H1 (cell line): ENCODE results near the gene TXNDC15. TPM values are rescaled to one million over a fixed set of nuclear protein-coding genes. Genes with fewer than 3 reads are reported as not detected.

Source experiments
- CTCF ChIA-PET: fragments of 300-600 bp; sonication (Branson Sonifier 250); formaldehyde crosslinking; loops from one replicate; lab custom pipeline; 2021; ENCODE audit not compliant: partially characterized antibody; lab: Charles Lee
- POLR2A ChIA-PET: fragments of 300-600 bp; sonication (Branson Sonifier 250); formaldehyde crosslinking; loops from one replicate; lab custom pipeline; 2021; ENCODE audit warnings: inconsistent platforms; ENCODE audit not compliant: partially characterized antibody; lab: Charles Lee
- DNase-seq, 2 experiments: peaks; one replicate each; pipeline versions ENCODE4 v3.0.0 to v3.0.0-alpha.2; 2010 to 2022; ENCODE audit warnings: low spot score in 2 of 2, low read depth in 1 of 2, mixed read lengths in 1 of 2
- FAIRE-seq: peaks from 2 replicates; lab custom pipeline; 2011; peaks lifted over from hg19 to GRCh38; lab: Jason Lieb, UNC
- H2AFZ ChIP-seq: 2 replicates; pipeline ENCODE4 v1.8.1; 2012; ENCODE audit warnings: low read length, inconsistent platforms
- H2AK5ac ChIP-seq: 2 replicates; pipeline ENCODE4 v1.6.1; 2013; ENCODE audit warnings: low read depth, low read length
- H2BK120ac ChIP-seq: replicated peaks from 2 replicates; pipeline ENCODE3; 2013; ENCODE audit warnings: low read depth, low read length, inconsistent platforms
- H2BK12ac ChIP-seq: 2 replicates; pipeline ENCODE4 v1.6.1; 2013; ENCODE audit warnings: low read depth, low read length
- H2BK15ac ChIP-seq: 2 replicates; pipeline ENCODE4 v1.6.1; 2013; ENCODE audit warnings: low read length
- H2BK20ac ChIP-seq: 2 replicates; pipeline ENCODE4 v1.6.1; 2013; ENCODE audit warnings: low read length
- H2BK5ac ChIP-seq: 2 replicates; pipeline ENCODE4 v1.6.1; 2013; ENCODE audit warnings: low read depth, low read length
- H3K14ac ChIP-seq: 2 replicates; pipeline ENCODE4 v1.6.1; 2013; ENCODE audit warnings: inconsistent platforms; ENCODE audit not compliant: insufficient read length
- H3K18ac ChIP-seq: 2 replicates; pipeline ENCODE4 v1.6.1; 2013; ENCODE audit warnings: low read length; ENCODE audit errors: extremely low read depth
- H3K23ac ChIP-seq: 2 replicates; pipeline ENCODE4 v1.6.1; 2013; ENCODE audit warnings: inconsistent platforms; ENCODE audit not compliant: insufficient read length
- H3K23me2 ChIP-seq: 2 replicates; pipeline ENCODE4 v1.6.1; 2013; ENCODE audit warnings: low read depth, low read length
- H3K27ac ChIP-seq: 2 replicates; pipeline ENCODE4 v1.6.1; 2011; ENCODE audit warnings: low read depth, low read length, inconsistent platforms
- H3K27me3 ChIP-seq, 4 experiments: replicated peaks in 1 of 4; 1 replicate in 1 of 4; 2 replicates in 3 of 4; pipeline versions ENCODE4 v1.6.1 to v1.8.1; 2011 to 2013; ENCODE audit warnings: low read length in 3 of 4, mild to moderate bottlenecking in 3 of 4, inconsistent platforms in 2 of 4, mixed read lengths in 2 of 4, moderate library complexity in 1 of 4; ENCODE audit not compliant: control insufficient read depth in 3 of 4, insufficient read depth in 3 of 4; ENCODE audit errors: extremely low read depth in 1 of 4
- H3K36me3 ChIP-seq, 4 experiments: 2 replicates each; pipeline versions ENCODE4 v1.6.1 to v1.8.1; 2011 to 2013; ENCODE audit warnings: mild to moderate bottlenecking in 4 of 4, low read length in 3 of 4, moderate library complexity in 2 of 4, control low read depth in 1 of 4, inconsistent platforms in 1 of 4; ENCODE audit not compliant: insufficient read depth in 4 of 4, control insufficient read depth in 2 of 4
- H3K4ac ChIP-seq: replicated peaks from 2 replicates; pipeline ENCODE3; 2013; ENCODE audit warnings: low read length, low read depth, mixed read lengths, inconsistent platforms; ENCODE audit not compliant: insufficient read length
- H3K4me1 ChIP-seq, 4 experiments: replicated peaks in 1 of 4; 1 replicate in 1 of 4; 2 replicates in 3 of 4; pipeline versions ENCODE4 v1.6.1 to v1.8.1; 2011 to 2013; ENCODE audit warnings: low read length in 3 of 4, inconsistent platforms in 2 of 4, mixed read lengths in 1 of 4; ENCODE audit not compliant: insufficient read depth in 4 of 4, control insufficient read depth in 3 of 4
- H3K4me2 ChIP-seq, 2 experiments: 2 replicates each; pipeline versions ENCODE4 v1.6.1 to v1.8.1; 2011 to 2013; ENCODE audit warnings: low read depth in 2 of 2, low read length in 2 of 2, control low read depth in 1 of 2, inconsistent platforms in 1 of 2, mild to moderate bottlenecking in 1 of 2; ENCODE audit not compliant: insufficient read depth in 1 of 2
- H3K4me3 ChIP-seq, 4 experiments: fragments of 200-600, 300-600 bp in 1 of 4; sonication (generic), shearing (Covaris generic), sonication (Bioruptor Twin) in 1 of 4; 2 replicates each; pipeline versions ENCODE4 v1.5.1 to v1.8.1; 2011 to 2016; ENCODE audit warnings: low read length in 4 of 4, low read depth in 3 of 4, control low read depth in 2 of 4, inconsistent platforms in 2 of 4, mild to moderate bottlenecking in 2 of 4, mixed read lengths in 1 of 4, moderate library complexity in 1 of 4; ENCODE audit not compliant: insufficient read depth in 2 of 4; ENCODE audit errors: extremely low read depth in 1 of 4
- H3K56ac ChIP-seq: replicated peaks from 2 replicates; pipeline ENCODE3; 2013; ENCODE audit warnings: low read depth, mild to moderate bottlenecking, mixed read lengths, low read length, inconsistent platforms; ENCODE audit not compliant: insufficient read length
- H3K79me1 ChIP-seq: 2 replicates; pipeline ENCODE4 v1.6.1; 2013; ENCODE audit warnings: low read depth, low read length, control low read depth
- H3K79me2 ChIP-seq, 2 experiments: 2 replicates each; pipeline versions ENCODE4 v1.6.1 to v1.8.1; 2012 to 2013; ENCODE audit warnings: low read length in 2 of 2, mild to moderate bottlenecking in 2 of 2, inconsistent platforms in 1 of 2; ENCODE audit not compliant: insufficient read depth in 2 of 2, control insufficient read depth in 1 of 2
- H3K9ac ChIP-seq, 4 experiments: replicated peaks in 1 of 4; 1 replicate in 1 of 4; 2 replicates in 3 of 4; pipeline versions ENCODE4 v1.6.1 to v1.8.1; 2011 to 2013; ENCODE audit warnings: low read depth in 3 of 4, low read length in 3 of 4, control low read depth in 2 of 4, mild to moderate bottlenecking in 2 of 4, moderate library complexity in 2 of 4, inconsistent platforms in 1 of 4; ENCODE audit errors: extremely low read depth in 1 of 4
- H3K9me3 ChIP-seq, 2 experiments: 2 replicates each; pipeline versions ENCODE4 v1.6.1 to v1.8.1; 2012 to 2013; ENCODE audit warnings: mild to moderate bottlenecking in 2 of 2, moderate library complexity in 2 of 2, control low read depth in 1 of 2, inconsistent platforms in 1 of 2, low read depth in 1 of 2, low read length in 1 of 2, mixed read lengths in 1 of 2; ENCODE audit not compliant: insufficient read depth in 2 of 2
- H4K20me1 ChIP-seq, 2 experiments: replicated peaks in 1 of 2; 2 replicates each; pipeline versions ENCODE3 to v1.8.1; 2011 to 2013; ENCODE audit warnings: inconsistent platforms in 2 of 2, low read length in 2 of 2, mild to moderate bottlenecking in 1 of 2; ENCODE audit not compliant: insufficient read depth in 2 of 2, control insufficient read depth in 1 of 2
- H4K5ac ChIP-seq: 2 replicates; pipeline ENCODE4 v1.6.1; 2013; ENCODE audit warnings: low read length, low read depth, mixed read lengths, inconsistent platforms; ENCODE audit not compliant: insufficient read length
- H4K8ac ChIP-seq: 2 replicates; pipeline ENCODE4 v1.8.0; 2013; ENCODE audit warnings: mild to moderate bottlenecking, moderate library complexity, low read length, inconsistent platforms; ENCODE audit not compliant: insufficient read depth; ENCODE audit errors: extremely low read depth
- H4K91ac ChIP-seq: replicated peaks from 2 replicates; pipeline ENCODE3; 2013; ENCODE audit warnings: low read length, mixed read lengths, inconsistent platforms; ENCODE audit not compliant: insufficient read length
- ASH2L ChIP-seq: fragments of 200-600, 300-600 bp; sonication (generic); IDR thresholded peaks from one replicate; pipeline ENCODE4 v1.7.1; 2017; ENCODE audit warnings: low read length
- CTBP2 ChIP-seq: IDR thresholded peaks from 2 replicates; pipeline ENCODE4 v1.7.0; 2011; ENCODE audit warnings: borderline replicate concordance, mild to moderate bottlenecking, moderate library complexity, mixed read lengths, low read length; ENCODE audit not compliant: insufficient read depth, insufficient read length
- CTCF ChIP-seq, 3 experiments: IDR thresholded peaks; 1 replicate in 2 of 3; 2 replicates in 1 of 3; pipeline versions ENCODE4 v1.5.1 to v1.6.1; 2011; ENCODE audit warnings: low read length in 3 of 3, mild to moderate bottlenecking in 3 of 3, inconsistent platforms in 2 of 3, low read depth in 1 of 3, moderate library complexity in 1 of 3; ENCODE audit not compliant: insufficient read depth in 1 of 3; ENCODE audit errors: control extremely low read depth in 1 of 3
- KDM1A ChIP-seq: fragments of 200-600, 300-600 bp; sonication (generic); IDR thresholded peaks from 2 replicates; pipeline ENCODE4 v1.7.1; 2016; ENCODE audit warnings: mild to moderate bottlenecking, low read length, borderline replicate concordance
- KDM4A ChIP-seq: IDR thresholded peaks from one replicate; pipeline ENCODE4 v1.7.1; 2012; ENCODE audit warnings: low read depth, mild to moderate bottlenecking, moderate library complexity, low read length, inconsistent platforms; ENCODE audit not compliant: severe bottlenecking
- NRF1 ChIP-seq: IDR thresholded peaks from 2 replicates; pipeline ENCODE4 v1.6.1; 2011; ENCODE audit warnings: mild to moderate bottlenecking, low read depth, low read length, improper control_type of control experiment
- WGBS, 2 experiments: shearing (Covaris generic) in 1 of 2; methylation state at CpG; one replicate each; pipeline versions ENCODE4 v1.1.6 to v1.1.7; 2013 to 2015; ENCODE audit warnings: low lambda C conversion rate in 2 of 2, mixed read lengths in 2 of 2, inconsistent platforms in 1 of 2, low coverage in 1 of 2, missing lambda C conversion rate in 1 of 2; ENCODE audit not compliant: insufficient replicate concordance in 2 of 2, insufficient coverage in 1 of 2, insufficient read length in 1 of 2; ENCODE audit errors: extremely low coverage in 1 of 2, missing lambda C conversion rate in 1 of 2; 5-methylcytosine and 5-hydroxymethylcytosine counted together
- polyA plus RNA-seq, 7 experiments: library from polyadenylated mRNA; depleted of rRNA in 3 of 7; stranded (reverse) in 5 of 7; unstranded in 2 of 7; fragments of >200 nt in 5 of 7; fragments of 200-250 nt in 2 of 7; gene quantifications; 1 replicate in 5 of 7; 2 replicates in 1 of 7; 4 replicates in 1 of 7; pipeline versions ENCODE4 v1.2.1 to v1.2.3, GENCODE V29; 2011 to 2013; ENCODE audit warnings: missing spikeins in 2 of 7, mixed read lengths in 2 of 7
- total RNA-seq: library from RNA; stranded (reverse); fragmentation: NEBNext Ultra II Directional; extraction: Animal tissue kit (Norgen Biotek cat#: 25700); gene quantifications from 2 replicates; pipeline ENCODE4 v1.2.1, GENCODE V29; 2021

The TXNDC15 gene
- total and polyA plus RNA-seq, 2 of the 8 experiments (the other 6 are each of a cell fraction or from before 2014, with no cell fraction given), result 20.1 to 30.8 TPM

- Histone ChIP-seq H3K4me1 (no peaks in the 10 kb centered on the region), H3K18ac (no peak overlapping the region), H2BK20ac (no peak overlapping the region), H3K14ac (no peak overlapping the region), H3K4ac (no peak overlapping the region), H2AK5ac (no peak overlapping the region)
- FAIRE-seq, result no peak
- TF ChIP-seq NRF1 (no peak), KDM4A (no peak), KDM1A (no peak), ASH2L (no peak), CTCF (IDR thresholded peaks at IDR 0.05; ENCODE audit: control extremely low read depth in 1 of 3, insufficient read depth in 1 of 3, low read depth in 1 of 3, low read length in 3 of 3) (no peak), CTBP2 (no peak)
- TF ChIP-seq, all 59 proteins: peak for 0
- ChIA-PET POLR2A (no interaction called here), CTCF (interaction anchor here (0.8 to 1.9 kb wide), 5 partner anchors 12 to 255 kb away, joined by 3 to 6 read pairs (median 4); no protein-coding TSS in a partner anchor)
- H4K5ac ChIP-seq, result no peak overlapping the region
- H4K8ac ChIP-seq, result no peak overlapping the region
- H3K27ac ChIP-seq, result no peak overlapping the region
- H2BK120ac ChIP-seq, result no peak overlapping the region
- H3K27me3 ChIP-seq, result no peaks in the 10 kb centered on the region
- DNase-seq, result no peak
- 94% methylated on average over 12 of the region's 12 CpGs; no CpG with 5 or more reads in 1 of the 2 experiments for WGBS, 2 experiments
- H3K79me2 ChIP-seq, result no peaks in the 10 kb centered on the region
- no peak overlapping the region for H4K91ac ChIP-seq
- no peak overlapping the region for H2AFZ ChIP-seq
- no peak overlapping the region for H3K9ac ChIP-seq
- peaks cover 0 to 4% (median 2%) of the 10 kb centered on the region in 4 experiments; a peak in 2 of 8 replicates for H3K36me3 ChIP-seq
- H4K20me1 ChIP-seq, result no peaks in the 10 kb centered on the region
- H3K23ac ChIP-seq, result no peak overlapping the region
- H2BK12ac ChIP-seq, result no peak overlapping the region
- H2BK15ac ChIP-seq, result no peak overlapping the region
- H3K79me1 ChIP-seq, result no peaks in the 10 kb centered on the region
- no peaks in the 10 kb centered on the region for H3K9me3 ChIP-seq
- H2BK5ac ChIP-seq, result no peak overlapping the region
- H3K4me3 ChIP-seq, result no peak overlapping the region
- no peak overlapping the region for H3K56ac ChIP-seq
- H3K4me2 ChIP-seq, result no peak overlapping the region
- H3K23me2 ChIP-seq, result no peaks in the 10 kb centered on the region
Observed at GRCh38 chr5:134935711-134936602, 61.8 kb downstream of the TXNDC15 start.
